ENCODE measurements around the gene BMPER. TPM values are rescaled to one million over a fixed set of nuclear protein-coding genes. Genes with fewer than 3 reads are reported as not detected.

BMPER gene
- total and polyA plus RNA-seq, 2 experiments from 2014 or later, result 4.5 to 6.3 TPM

- no peaks in the 10 kb centered on the region for H3K9me2 ChIP-seq (replicated peaks; ENCODE audit: insufficient read depth)
- peaks cover 2% of the 10 kb centered on the region for H3K4me1 ChIP-seq (ENCODE audit: insufficient read depth)
- no peaks in the 10 kb centered on the region for H3K36me3 ChIP-seq (replicated peaks; ENCODE audit: insufficient read depth, low read depth)
- no peak overlapping the region for H3K4me2 ChIP-seq
- no peak overlapping the region for H3K4me3 ChIP-seq
- H3K27ac ChIP-seq, result no peak overlapping the region
- no peak for DNase-seq (ENCODE audit: low spot score)
- 94% methylated on average over 5 of the region's 5 CpGs for WGBS (ENCODE audit: low lambda C conversion rate, missing lambda C conversion rate)
- H3K79me2 ChIP-seq, result no peaks in the 10 kb centered on the region
- no peaks in the 10 kb centered on the region for H3K9me3 ChIP-seq (ENCODE audit: low read depth)
- no peaks in the 10 kb centered on the region for H3K27me3 ChIP-seq
- H4K20me1 ChIP-seq (ENCODE audit: insufficient read depth, poor library complexity, severe bottlenecking), result no peaks in the 10 kb centered on the region
- TF ChIP-seq EZH2 (IDR thresholded peaks at IDR 0.05; ENCODE audit: borderline replicate concordance) (no peak), CTCF (IDR thresholded peaks at IDR 0.05; ENCODE audit: poor library complexity) (no peak), EZH2phosphoT487 (IDR thresholded peaks at IDR 0.05; ENCODE audit: low read depth, severe bottlenecking, unreplicated experiment) (no peak)
- no peak overlapping the region for H2AFZ ChIP-seq
Measured at GRCh38 chr7:34057956-34058355, 152.6 kb downstream of the BMPER start.

GRCh38 chr7:34058801-34059135, 153.4 kb downstream of the BMPER start:
- no peak overlapping the region for H3K27ac ChIP-seq
- no peaks in the 10 kb centered on the region for H3K9me3 ChIP-seq (ENCODE audit: low read depth)
- H3K4me3 ChIP-seq, result no peak overlapping the region
- H3K27me3 ChIP-seq, result no peaks in the 10 kb centered on the region
- no peaks in the 10 kb centered on the region for H4K20me1 ChIP-seq (ENCODE audit: insufficient read depth, poor library complexity, severe bottlenecking)
- no peaks in the 10 kb centered on the region for H3K79me2 ChIP-seq
- DNase-seq (ENCODE audit: low spot score), result no peak
- peaks cover 2% of the 10 kb centered on the region for H3K4me1 ChIP-seq (ENCODE audit: insufficient read depth)
- no peaks in the 10 kb centered on the region for H3K9me2 ChIP-seq (replicated peaks; ENCODE audit: insufficient read depth)
- TF ChIP-seq EZH2phosphoT487 (IDR thresholded peaks at IDR 0.05; ENCODE audit: low read depth, severe bottlenecking, unreplicated experiment) (no peak), CTCF (IDR thresholded peaks at IDR 0.05; ENCODE audit: poor library complexity) (no peak), EZH2 (IDR thresholded peaks at IDR 0.05; ENCODE audit: borderline replicate concordance) (no peak)
- H2AFZ ChIP-seq, result no peak overlapping the region
- no peaks in the 10 kb centered on the region for H3K36me3 ChIP-seq (replicated peaks; ENCODE audit: insufficient read depth, low read depth)
- 79% methylated on average over 1 of the region's 1 CpG for whole genome bisulfite sequencing (ENCODE audit: low lambda C conversion rate, missing lambda C conversion rate)
- H3K4me2 ChIP-seq, result no peak overlapping the region

DNA sequence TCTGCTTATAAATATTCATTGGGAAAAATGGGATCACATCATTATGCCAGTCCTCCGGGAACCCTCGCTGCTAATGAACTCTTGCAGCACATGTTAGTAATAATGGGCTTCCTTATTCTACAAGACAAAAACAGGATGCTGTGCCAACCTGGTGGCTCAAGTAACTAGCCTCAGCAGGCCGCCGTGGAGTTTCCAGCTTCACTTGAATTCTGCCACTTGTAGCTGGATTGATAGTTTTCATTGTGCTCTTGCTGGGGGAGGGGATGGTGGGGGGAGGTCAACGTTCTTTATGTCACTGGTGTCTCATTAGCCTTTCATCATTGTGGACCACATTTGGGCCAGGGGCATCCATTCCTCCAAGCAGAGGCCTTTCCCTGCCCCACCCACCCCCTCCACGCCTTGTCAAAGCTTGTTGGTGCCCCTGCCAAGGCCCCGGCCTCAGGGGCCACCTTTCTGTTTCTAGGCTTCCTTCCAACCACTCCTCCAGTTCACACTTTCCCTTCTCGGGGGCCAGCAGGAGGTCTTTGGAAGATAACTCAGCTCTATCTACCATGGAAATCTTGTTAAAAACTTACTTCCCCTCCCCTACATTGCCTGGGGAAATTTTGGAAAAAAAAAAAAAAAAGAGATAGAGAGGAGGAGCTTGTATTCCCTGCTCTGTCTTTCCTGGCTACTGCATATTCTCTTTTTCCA, 153.9 kb downstream of the BMPER start:
- no peak overlapping the region for H3K27ac ChIP-seq
- H3K36me3 ChIP-seq (replicated peaks; ENCODE audit: insufficient read depth, low read depth), result no peaks in the 10 kb centered on the region
- TF ChIP-seq EZH2 (IDR thresholded peaks at IDR 0.05; ENCODE audit: borderline replicate concordance), result no peak
- TF ChIP-seq CTCF (IDR thresholded peaks at IDR 0.05; ENCODE audit: poor library complexity), result no peak
- TF ChIP-seq EZH2phosphoT487 (IDR thresholded peaks at IDR 0.05; ENCODE audit: low read depth, severe bottlenecking, unreplicated experiment), result no peak
- H3K9me2 ChIP-seq (replicated peaks; ENCODE audit: insufficient read depth), result no peaks in the 10 kb centered on the region
- no peaks in the 10 kb centered on the region for H3K27me3 ChIP-seq
- no peaks in the 10 kb centered on the region for H3K79me2 ChIP-seq
- H3K4me1 ChIP-seq (ENCODE audit: insufficient read depth), result peaks cover 2% of the 10 kb centered on the region
- DNase-seq (ENCODE audit: low spot score), result no peak
- H3K9me3 ChIP-seq (ENCODE audit: low read depth), result no peaks in the 10 kb centered on the region
- no peaks in the 10 kb centered on the region for H4K20me1 ChIP-seq (ENCODE audit: insufficient read depth, poor library complexity, severe bottlenecking)
- WGBS (ENCODE audit: low lambda C conversion rate, missing lambda C conversion rate), result 63% methylated on average over 7 of the region's 8 CpGs
- H2AFZ ChIP-seq, result no peak overlapping the region
- no peak overlapping the region for H3K4me2 ChIP-seq
- H3K4me3 ChIP-seq, result no peak overlapping the region
